GM18498 (cell line): ENCODE results near the gene ATP5PF.
"Not testable (repeated sequence)": the region's sequence is repeated elsewhere in the genome, so short reads cannot be mapped to it uniquely, and the experiment has no call there.

Experiments
- ATAC-seq: cut with Tn5 transposase; IDR thresholded peaks from one replicate; pipeline ENCODE4 v1.9.1; 2021; ENCODE audit warnings: mild to moderate bottlenecking, moderate library complexity; ENCODE audit not compliant: unreplicated experiment

Gene ATP5PF

DNA sequence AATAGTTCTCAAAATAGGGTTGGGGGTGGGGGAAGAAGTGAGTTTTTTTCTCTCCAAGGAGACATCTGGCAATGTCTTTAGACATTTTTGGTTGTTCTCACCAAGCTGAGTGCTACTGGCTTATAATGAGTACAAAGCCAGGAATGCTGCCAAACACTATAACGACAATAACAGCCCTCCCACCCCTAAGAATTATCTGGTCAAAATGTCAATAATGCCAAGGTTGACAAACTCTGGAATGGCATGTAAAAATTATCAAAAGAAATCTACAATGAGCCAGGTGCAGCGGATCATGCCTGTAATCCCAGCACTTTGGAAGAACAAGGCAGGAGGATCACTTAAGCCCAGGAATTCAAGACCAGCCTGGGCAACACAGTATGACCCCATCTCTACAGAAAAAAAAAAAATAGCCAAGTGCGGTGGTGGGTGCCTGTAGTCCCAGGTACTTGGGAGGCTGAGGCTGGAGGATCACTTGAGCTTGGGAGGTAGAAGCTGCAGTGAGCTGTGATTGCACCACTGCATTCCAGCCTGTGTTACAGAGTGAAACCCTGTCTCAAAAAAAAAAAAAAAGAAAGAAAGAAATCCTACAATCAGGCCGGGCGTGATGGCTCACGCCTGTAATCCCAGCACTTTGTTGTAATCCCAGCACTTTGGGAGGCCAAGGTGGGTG is 2.5 kb downstream of the ATP5PF start:
- no peak for ATAC-seq

DNA sequence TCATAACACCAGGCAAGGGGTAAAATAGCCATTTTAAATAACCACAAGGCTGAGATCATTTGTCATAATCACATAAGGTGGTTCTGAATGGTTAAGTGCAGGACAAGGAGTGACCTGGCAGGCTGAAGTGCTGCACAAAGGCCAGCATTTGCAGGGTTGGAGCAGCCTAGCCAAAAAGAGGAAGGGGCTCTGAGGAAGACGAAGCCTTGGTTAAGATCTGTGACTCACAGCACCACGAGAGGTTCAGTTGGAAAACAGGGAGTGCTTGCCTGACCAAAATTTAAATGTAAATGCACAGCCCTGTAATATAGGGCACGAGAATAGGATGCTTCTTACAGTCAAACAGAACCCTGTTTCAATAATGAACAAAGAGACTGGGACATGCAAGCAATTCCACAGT is 12.1 kb downstream of the ATP5PF start:
- ATAC-seq = no peak

DNA sequence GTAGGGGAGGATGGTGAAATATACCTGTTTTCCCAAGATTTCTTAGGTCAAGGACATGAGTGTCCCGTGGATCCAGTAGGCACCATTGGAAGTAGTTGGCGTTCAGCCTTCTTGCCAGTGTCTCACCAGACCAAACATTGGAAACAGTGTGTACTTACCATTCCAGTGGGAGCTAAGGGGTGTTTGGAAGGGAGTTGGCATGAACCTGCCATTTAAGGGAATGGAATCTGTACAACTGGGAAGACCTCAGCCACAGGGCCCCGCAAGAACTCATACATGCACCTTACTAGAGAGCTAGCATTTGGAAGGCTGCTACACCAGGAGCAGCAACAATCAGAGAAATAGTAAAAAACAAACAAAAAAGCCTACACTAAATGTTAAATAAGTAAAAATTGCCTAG is 12.7 kb downstream of the ATP5PF start:
- no peak for ATAC-seq

DNA sequence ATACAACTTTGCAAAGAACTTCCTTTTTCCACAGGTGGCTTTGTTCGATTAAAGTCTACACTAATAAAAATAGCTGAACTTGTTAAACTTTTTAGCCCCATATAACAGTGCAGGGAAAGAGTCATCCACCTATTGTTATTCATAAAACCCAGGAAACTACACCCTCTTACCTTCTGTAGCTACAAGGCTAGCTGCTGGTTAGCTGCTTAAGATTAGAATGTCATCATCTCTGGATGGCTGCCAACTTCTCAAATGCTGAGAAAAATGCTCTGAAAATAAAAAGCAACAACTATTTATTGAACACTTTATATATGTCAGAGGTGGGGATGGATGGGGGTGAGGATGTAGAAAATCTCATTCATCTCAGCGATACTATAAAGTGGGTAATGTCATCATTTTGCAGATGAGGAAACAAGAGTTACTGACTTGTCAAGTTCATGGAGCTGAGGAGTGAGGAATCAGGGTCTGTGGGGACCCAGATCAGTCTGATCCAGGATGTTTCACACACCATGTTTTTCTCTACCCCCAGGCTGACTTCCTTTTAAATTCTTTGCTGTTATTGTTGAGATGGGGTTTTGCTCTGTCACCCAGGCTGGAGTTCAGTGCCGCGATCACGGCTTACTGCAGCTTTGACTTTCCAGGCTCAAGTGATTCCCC is 17.1 kb downstream of the ATP5PF start:
- no peak for ATAC-seq

DNA sequence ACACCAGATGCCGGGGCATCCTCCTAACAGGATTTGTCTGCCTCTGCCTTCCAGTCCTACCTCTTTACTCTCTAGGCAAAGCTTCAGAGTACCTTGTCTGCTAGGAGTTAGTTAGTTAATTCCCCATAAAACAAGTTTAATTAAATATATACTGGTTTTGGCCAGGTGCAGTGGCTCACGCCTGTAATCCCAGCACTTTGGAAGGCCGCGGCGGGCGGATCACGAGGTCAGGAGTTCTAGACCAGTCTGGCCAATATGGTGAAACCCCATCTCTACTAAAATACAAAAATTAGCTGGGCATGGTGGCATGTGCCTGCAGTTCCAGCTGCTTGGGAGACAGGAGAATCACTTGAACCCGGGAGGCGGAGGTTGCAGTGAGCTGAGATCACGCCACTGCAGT is 20.6 kb downstream of the ATP5PF start:
- not testable (repeated sequence) for ATAC-seq

DNA sequence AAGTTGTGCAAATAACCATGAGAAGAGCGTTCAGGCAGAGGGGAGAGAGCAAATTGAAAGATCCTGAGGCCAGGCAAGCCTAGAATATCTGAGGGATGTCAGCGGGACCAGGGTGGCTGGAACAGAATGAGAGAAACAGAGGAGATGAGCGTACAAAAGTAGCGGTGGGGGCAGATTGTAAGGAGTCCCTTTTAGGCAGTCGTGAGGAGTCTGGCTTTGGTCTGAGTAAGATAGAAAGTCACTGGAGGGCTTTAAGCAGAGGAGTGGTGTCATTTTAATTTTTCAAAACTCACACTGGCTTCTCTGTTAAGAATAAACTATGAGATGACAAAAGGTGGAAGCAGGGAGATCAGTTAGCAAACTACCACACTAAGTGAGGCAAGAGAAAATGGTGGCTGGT is 24.2 kb downstream of the ATP5PF start:
- ATAC-seq = no peak

DNA sequence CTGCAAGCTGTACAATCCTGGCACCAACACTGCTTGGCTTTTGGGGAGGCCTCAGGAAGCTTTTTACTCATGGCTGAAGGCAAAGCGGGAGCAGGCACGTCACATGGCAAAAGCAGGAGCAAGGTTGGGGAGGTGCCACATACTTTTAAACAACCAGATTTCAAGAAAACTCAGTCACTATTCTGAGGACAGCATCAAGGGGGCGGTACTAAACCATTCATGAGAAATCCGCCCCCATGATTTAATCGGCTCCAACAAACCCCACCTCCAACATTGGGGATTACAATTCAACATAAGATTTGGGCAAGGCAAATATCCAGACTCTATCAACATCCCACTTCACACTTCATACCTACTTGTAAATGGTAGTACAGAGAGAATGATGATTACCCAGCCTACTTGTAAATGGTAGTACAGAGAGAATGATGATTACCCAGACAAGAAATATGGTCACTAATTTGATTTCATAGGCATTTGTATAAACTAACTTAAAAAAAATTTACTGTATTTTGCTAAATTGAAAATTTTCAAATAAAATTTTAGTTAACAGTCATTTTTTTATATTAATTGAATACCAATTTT is 24.9 kb downstream of the ATP5PF start:
- no peak for ATAC-seq

DNA sequence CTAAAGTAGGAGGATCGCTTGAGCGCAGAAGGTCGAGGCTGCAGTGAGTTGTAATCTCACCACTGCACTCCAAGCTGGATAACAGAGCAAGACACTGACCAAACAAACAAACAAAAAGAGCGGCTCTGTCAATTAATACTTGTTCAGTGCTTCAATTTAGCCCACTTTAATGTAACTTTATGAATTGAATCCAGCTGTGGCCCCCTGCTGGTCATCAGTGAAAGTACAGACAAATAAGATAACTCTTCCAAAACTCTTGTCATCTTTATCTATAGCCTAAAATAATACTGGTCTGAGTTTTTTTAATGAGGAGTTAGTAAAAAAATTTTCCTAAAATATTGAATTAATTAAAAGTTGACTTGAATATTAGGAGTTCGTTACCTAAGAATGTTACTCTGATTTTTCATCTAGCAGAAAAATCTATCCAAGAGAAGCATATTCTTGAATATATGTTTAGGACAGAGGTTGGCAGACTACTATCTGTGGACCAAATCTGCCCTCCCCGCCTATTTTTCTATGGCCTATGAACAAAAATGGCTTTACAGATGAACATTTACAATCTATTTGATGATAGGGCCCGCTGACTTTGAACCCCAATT is 26.1 kb downstream of the ATP5PF start:
- no peak for ATAC-seq

DNA sequence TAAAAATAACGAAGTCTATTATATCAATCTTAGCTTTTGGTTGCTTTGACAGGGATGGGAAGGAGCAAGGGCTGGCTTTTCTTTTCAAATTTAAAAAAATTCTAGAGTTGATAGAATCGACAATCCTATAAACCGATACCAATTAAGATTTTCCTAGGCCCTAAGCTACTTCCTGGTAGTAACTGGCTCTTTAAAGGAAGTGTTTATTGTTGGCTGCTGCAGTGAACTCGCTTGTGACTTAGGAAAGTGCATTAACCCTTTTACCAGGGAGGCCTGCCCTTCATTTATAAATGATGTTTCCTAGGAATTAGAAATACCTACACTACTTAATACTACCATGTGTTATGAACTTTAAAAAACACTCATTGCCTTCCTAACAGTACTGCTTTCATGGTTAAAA is 33.2 kb downstream of the ATP5PF start:
- ATAC-seq = no peak

DNA sequence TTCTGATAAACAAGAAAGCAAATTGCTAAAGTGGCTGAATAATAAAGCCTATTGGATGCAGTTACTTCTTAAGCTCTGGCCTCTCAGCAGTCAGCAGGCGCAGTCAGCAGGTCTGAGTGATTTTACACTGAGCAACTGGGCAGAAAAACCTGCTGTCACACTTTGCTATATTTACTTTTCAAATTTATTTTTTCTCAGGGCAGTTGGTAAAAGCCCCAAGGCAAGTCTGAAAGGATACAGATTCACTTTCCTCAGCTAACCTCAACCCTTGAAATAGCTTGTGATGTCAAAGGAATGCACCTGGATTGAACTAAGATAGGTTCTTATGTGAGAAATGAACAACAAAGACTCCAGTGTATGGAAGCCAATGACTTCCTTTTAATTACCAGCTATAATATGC is 34.0 kb downstream of the ATP5PF start:
- no peak for ATAC-seq

DNA sequence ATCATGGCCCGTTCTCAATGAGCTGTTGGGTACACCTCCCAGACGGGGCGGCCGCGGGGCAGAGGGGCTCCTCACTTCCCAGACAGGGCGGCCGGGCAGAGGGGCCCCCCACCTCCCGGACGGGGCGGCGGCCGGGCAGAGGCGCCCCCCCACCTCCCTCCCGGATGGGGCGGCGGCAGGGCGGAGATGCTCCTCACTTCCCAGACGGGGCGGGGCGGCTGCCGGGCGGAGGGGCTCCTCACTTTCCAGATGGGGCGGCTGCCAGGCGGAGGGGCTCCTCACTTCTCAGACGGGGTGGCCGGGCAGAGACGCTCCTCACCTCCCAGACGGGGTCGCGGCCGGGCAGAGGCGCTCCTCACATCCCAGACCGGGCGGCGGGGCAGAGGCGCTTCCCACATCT is 39.2 kb downstream of the ATP5PF start:
- not testable (repeated sequence) for ATAC-seq

DNA sequence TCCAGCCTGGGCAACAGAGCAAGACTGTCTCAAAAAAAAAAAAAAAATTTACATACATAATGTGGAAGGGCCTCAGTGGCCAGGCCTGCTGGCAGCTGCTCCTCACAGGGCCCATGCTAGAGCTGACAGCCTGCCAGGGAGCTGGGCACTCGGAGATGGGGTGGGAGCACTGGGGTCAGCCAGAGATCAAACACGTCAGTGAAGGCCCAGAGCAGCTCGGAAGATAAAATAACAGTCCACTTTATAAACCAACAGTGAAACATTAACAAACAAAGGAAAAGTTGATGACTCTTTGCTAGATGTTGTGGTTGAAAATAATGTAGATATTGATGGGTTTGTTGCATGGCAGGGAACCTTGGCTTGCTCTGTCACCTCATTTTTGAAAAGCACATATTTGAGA is 42.7 kb downstream of the ATP5PF start:
- ATAC-seq = no peak

DNA sequence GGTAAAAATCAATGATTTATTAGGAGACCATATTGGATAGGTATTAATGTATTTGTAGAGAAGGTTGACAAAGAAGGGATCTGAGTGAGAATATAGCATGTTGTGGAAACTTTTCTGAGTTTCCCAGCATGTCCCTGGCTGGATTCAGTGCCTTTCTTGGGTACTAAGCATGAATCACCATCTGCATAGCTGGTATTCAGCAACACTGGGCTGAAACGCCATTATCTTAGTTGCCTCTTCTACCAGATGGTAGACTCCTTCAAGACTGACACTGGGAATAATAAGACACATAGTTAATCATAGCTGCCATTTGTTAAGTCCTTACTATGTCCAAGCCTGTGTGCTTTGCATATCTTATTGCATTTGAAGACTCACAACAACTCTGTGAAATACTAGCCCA is 45.5 kb downstream of the ATP5PF start:
- ATAC-seq = no peak

DNA sequence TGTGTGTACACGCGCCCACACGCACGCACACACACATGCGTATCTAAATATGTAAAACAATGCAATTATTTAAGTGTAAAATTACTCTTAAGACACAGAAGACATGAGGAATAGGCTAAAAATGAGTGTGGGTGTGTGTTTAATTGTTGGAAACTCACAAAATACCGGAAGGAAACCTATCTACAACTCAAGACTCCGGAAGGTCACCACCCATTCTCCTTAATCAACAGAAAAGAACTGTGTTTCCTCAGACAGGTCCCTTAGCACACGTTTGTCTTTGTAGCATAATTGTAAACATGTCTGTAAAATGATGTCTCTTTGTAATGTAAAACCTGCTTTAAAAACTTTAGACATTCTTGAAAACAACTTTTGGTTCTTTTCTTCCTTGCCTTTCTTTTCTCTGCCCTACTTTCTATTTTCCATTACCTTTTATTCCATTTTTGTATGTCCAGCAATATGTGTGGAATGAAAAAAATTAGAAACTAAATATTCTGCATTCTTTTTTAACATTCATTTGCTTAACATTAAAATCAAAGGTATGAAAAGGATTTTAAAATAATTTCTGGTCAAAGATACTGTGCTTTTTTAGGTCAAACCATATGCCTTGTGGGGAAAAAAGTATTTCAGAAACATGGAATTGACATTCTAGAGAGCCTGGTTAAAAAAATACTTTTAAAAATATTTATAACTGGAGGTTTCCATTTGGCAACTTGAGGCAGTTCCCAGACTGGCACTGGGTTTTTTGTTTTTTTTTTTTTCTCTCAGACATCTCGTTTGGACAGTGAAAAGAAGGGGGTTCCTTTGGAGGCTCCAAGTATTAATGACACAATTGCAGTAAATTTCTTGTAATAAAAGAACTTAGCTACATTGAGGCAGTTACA is 46.2 kb downstream of the ATP5PF start:
- no peak for ATAC-seq

DNA sequence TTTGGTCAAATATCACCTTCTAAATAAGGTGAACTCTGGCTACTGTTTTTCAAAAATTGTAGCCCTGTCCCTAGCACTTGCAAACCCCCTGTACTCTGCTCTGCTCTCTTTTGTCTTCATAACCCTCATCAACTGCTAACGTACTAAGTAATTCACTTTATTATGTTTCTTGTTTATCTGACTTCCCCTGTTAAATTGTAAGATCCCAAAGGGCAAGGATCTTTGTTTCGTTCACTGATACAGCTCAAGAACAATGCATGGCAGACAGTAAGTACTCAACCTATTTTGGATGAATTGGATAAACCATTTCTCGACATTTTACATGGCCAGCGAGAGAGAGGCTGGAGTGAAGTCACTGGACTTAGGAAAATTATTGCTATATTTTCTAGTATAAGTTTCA is 46.9 kb downstream of the ATP5PF start:
- no peak for ATAC-seq

DNA sequence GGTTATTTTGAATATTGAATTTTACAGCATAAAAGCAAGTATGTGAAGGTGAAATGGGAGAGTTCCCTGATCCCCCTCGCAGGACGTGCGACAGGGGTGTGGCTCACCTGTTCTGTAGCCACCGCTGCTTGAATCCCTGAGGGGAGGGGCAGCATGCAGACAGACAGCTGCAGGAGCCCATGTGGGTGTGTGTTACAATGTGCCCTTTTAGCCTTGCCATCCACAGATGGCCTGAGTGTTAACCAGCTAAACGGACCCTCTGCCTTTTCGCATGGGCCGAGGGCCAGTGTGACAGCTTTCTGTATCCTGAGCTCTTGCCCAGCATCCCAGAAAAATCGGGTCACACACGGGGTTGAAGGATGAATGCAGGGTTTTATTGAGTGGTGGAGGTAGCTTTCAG is 52.3 kb downstream of the ATP5PF start:
- ATAC-seq = no peak

DNA sequence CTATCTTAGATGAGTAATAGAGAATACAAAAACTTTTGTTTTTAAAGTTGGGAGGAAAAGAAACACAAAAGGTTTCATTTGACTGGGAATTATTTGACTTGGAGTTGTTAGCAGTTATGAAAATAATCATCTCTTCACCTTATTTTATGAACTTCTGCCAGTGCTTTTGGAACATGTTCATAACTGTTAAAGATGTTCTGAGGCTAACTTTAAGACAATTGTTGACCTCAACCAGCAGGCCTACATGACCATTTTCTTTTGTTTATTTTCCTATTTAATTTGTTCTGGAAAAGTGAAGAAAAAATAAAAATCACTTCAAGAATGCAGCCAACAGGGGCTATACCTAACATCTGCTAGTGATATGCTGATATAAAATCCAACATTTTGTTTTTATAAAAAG is 58.3 kb downstream of the ATP5PF start:
- no peak for ATAC-seq
